ENCODE data around the gene WDR75. TPM values are rescaled to one million over a fixed set of nuclear protein-coding genes. Genes with fewer than 3 reads are reported as not detected.

The WDR75 gene
- total RNA-seq, 4 donors from 2014 or later, result 37.7 to 48.8 (median 42.2) TPM

DNA sequence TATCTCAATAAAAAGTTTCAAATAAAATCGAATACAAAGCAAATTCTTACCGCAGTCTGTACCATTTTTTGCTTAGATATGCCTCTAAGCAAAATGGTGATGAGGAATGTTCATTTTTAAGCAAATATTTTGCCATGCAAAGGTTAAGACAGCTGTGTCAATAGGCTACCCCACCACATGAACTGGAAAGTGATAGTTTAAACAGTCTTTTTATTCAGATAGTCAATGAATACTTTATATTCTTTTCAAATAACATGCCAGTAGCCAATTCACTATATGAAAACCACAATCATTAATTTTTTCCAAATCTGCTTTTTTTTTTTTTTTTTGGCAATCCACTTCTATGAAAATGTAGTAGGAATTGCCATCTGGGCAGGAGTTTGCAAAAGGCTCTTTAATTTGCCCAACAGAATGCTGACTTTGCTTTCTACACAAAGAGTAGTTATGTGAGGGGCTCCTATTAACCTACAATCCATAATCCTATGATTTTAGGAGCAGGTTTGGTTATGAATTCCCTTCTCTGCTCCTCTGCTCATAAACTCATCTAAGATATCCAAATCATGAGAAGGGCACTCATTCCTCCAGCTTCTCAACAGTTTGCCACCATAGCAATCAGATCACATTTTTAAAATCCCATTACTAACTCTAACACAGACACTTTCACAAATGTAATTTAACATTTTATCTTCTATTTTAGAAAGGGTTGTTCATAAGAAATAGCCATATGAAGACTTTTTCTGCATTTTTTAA lies 70.1 kb downstream of the WDR75 start:
- no peak for TF ChIP-seq CTCF (IDR thresholded peaks at IDR 0.05; ENCODE audit: low read depth)

- no peak for TF ChIP-seq CTCF (IDR thresholded peaks at IDR 0.05; ENCODE audit: low read depth)
Observed at GRCh38 chr2:189511960-189512319, 70.7 kb downstream of the WDR75 start.

- no peak for TF ChIP-seq CTCF (IDR thresholded peaks at IDR 0.05; ENCODE audit: low read depth)
Observed at GRCh38 chr2:189512879-189513278, 71.6 kb downstream of the WDR75 start.

- TF ChIP-seq CTCF (IDR thresholded peaks at IDR 0.05; ENCODE audit: low read depth), result no peak
Observed at GRCh38 chr2:189514104-189514503, 72.8 kb downstream of the WDR75 start.

- TF ChIP-seq CTCF (IDR thresholded peaks at IDR 0.05; ENCODE audit: low read depth), result no peak
Observed at GRCh38 chr2:189515264-189515663, 74.0 kb downstream of the WDR75 start.

GRCh38 chr2:189516546-189516945 lies 75.3 kb downstream of the WDR75 start:
- TF ChIP-seq CTCF (IDR thresholded peaks at IDR 0.05; ENCODE audit: low read depth), result no peak

DNA sequence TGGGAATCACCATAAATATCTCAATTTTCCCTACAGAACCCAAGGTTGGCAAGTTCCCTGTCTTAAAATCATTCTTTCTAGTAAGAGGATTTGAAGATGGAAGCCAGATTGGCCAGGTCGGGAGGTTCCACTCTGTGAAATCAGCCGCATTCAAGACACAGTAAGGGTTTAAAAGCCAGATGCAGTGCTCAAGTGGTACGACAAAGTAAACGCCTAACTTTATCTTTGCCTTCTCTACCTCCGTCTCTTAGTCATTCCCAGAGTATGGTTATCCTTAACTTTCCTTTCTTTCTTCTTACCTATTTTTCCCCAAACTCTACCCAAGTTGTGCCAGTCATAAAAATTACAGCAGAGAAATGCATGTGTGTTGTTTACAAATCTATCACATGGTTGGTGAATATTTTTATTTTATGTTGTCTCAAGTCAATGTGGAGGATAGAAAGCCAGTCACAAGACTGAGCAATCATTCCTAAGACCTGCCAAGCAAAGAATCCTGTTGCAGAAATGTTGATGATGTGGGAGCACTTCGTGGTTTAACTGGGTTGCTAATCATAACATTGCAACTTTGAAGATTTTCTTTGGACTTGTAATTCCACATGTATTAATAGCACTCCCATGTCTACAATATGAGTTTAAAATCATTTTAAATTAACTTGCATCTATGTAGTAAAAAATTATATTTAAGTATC lies 76.7 kb downstream of the WDR75 start:
- no peak for TF ChIP-seq CTCF (IDR thresholded peaks at IDR 0.05; ENCODE audit: low read depth)
